Testis (tissue), 3 donors: ENCODE data around the gene MET. TPM values are rescaled to one million over a fixed set of nuclear protein-coding genes. Genes with fewer than 3 reads are reported as not detected.

ENCODE experiments used
- DNase-seq: peaks from one replicate; pipeline ENCODE4 v3.0.0-alpha.2; 2019
- H3K27ac ChIP-seq, 2 donors: fragments of 200-600 bp; sonication (generic); one replicate each; pipeline ENCODE4 v1.5.1; 2019
- H3K27me3 ChIP-seq: fragments of 200-600 bp; sonication (generic); one replicate; pipeline ENCODE4 v1.5.1; 2019
- H3K36me3 ChIP-seq: fragments of 200-600 bp; sonication (generic); one replicate; pipeline ENCODE4 v1.5.1; 2017; ENCODE audit warnings: low read depth; ENCODE audit errors: missing control alignments
- H3K4me1 ChIP-seq: fragments of 200-600 bp; sonication (generic); one replicate; pipeline ENCODE4 v1.5.1; 2019
- H3K4me3 ChIP-seq, 2 donors: fragments of 200-600 bp; sonication (generic); one replicate each; pipeline ENCODE4 v1.5.1; 2017 to 2019
- H3K9me3 ChIP-seq: fragments of 200-600 bp; sonication (generic); one replicate; pipeline ENCODE4 v1.5.1; 2017
- POLR2A ChIP-seq: fragments of 450-650 bp; IDR thresholded peaks from one replicate; pipeline ENCODE4 v1.6.1; 2017; ENCODE audit warnings: antibody characterized with exemption, mild to moderate bottlenecking, moderate library complexity
- WGBS, 2 donors: methylation state at CpG; one replicate each; pipeline ENCODE4 v1.1.5; 2018; 5-methylcytosine and 5-hydroxymethylcytosine counted together
- intact Hi-C: fragments of 100-400 bp; cut with DNase I; formaldehyde crosslinking; loops from one replicate; pipeline ENCODE4 v1.15.1; 2023; ENCODE audit warnings: low total_unique reads
- polyA plus RNA-seq: library from polyadenylated mRNA; stranded (reverse); fragments of 350-450 nt; fragmentation: Illumina TruSeq; extraction: RNeasy Lipid Tissue Mini Kit (QIAGEN cat#74804); gene quantifications from one replicate; pipeline ENCODE4 v1.2.3, GENCODE V29; 2014; ENCODE audit warnings: low read depth, low replicate concordance; ENCODE audit not compliant: insufficient read depth
- total RNA-seq, 2 donors: library from RNA; depleted of rRNA; stranded (reverse); fragments of >200 nt; gene quantifications; one replicate each; pipeline ENCODE4 v1.2.3, GENCODE V29; 2016
- TF ChIP-seq, protein P1 (sequence below), 3 experiments: fragments of 450-650 bp in 2 of 3; fragments of 200-600 bp in 1 of 3; sonication (generic) in 1 of 3; IDR thresholded peaks; one replicate each; pipeline ENCODE4 v1.5.1; 2016 to 2019; ENCODE audit warnings: antibody characterized with exemption in 3 of 3, mild to moderate bottlenecking in 2 of 3, moderate library complexity in 1 of 3

MET gene
- total and polyA plus RNA-seq, 3 donors from 2014 or later: 2.0 to 3.9 (median 3.2) TPM

DNA sequence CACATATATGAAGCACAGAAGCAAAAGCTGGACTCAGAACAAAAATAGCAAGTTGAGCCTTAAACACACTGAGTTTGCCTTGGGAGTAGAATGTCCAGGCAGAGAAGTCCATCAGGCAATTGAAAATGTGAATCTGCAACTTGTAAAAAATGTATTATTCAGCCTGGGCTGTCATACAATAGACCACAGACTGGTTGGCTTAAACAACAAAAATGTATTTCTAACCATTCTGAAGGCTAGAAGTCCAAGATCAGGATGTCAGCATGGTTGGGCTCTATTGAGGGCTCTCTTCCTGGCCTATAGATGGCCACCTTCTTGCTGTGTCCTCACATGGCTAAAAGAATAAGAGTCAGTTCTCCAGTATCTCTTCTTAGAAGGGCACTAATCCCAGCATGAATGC lies 113.8 kb downstream of the MET start:
- intact Hi-C loops: no loop called here
- H3K9me3 ChIP-seq: no peaks in the 10 kb centered on the region
- no peak for DNase-seq
- H3K27ac ChIP-seq: no peak overlapping the region
- no peaks in the 10 kb centered on the region for H3K4me1 ChIP-seq
- TF ChIP-seq POLR2A: no peak
- TF ChIP-seq, protein P1, sequence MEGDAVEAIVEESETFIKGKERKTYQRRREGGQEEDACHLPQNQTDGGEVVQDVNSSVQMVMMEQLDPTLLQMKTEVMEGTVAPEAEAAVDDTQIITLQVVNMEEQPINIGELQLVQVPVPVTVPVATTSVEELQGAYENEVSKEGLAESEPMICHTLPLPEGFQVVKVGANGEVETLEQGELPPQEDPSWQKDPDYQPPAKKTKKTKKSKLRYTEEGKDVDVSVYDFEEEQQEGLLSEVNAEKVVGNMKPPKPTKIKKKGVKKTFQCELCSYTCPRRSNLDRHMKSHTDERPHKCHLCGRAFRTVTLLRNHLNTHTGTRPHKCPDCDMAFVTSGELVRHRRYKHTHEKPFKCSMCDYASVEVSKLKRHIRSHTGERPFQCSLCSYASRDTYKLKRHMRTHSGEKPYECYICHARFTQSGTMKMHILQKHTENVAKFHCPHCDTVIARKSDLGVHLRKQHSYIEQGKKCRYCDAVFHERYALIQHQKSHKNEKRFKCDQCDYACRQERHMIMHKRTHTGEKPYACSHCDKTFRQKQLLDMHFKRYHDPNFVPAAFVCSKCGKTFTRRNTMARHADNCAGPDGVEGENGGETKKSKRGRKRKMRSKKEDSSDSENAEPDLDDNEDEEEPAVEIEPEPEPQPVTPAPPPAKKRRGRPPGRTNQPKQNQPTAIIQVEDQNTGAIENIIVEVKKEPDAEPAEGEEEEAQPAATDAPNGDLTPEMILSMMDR (IDR thresholded peaks at IDR 0.05): no peak
- H3K27me3 ChIP-seq: no peaks in the 10 kb centered on the region
- H3K4me3 ChIP-seq: no peak overlapping the region
- H3K36me3 ChIP-seq: no peaks in the 10 kb centered on the region

DNA sequence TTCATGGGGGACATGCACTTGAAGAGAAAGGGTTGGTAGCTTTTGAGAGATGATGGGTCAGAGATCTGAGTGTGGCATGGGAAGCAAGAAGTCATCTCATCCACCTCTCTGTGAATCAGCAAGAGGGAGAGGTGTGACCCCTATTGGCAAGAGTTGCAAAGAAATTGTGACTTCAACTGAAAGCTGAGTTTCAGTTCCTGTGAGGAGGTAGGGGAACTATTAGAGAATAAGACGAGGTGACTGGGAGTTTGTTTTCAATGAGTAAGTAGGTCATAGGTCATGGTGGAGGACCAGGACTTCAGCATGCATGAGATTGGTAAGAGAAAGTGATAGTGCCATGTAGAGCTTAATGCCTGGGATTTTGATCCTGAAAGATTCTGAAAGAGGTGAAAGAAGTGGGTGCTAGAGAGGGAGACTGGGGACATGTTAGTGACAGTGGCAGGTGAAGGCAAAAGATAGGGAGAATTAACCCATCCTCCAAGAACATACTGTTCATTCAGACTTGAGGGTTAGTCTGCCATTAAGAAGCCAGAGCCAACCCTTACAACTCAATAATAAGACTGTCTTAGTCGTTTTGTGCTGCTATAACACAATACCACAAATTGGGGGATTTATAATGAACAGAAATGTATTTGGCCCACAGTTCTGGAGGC lies 114.9 kb downstream of the MET start:
- no peaks in the 10 kb centered on the region for H3K4me1 ChIP-seq
- no peaks in the 10 kb centered on the region for H3K9me3 ChIP-seq
- no peak overlapping the region for H3K4me3 ChIP-seq
- 54 to 74% methylated on average over 2 of the region's 2 CpGs for WGBS, 2 donors
- no peak overlapping the region for H3K27ac ChIP-seq
- no peak for TF ChIP-seq POLR2A
- TF ChIP-seq, protein P1 (IDR thresholded peaks at IDR 0.05): no peak
- no peaks in the 10 kb centered on the region for H3K27me3 ChIP-seq
- intact Hi-C loops: no loop called here
- no peaks in the 10 kb centered on the region for H3K36me3 ChIP-seq
- DNase-seq: no peak

DNA sequence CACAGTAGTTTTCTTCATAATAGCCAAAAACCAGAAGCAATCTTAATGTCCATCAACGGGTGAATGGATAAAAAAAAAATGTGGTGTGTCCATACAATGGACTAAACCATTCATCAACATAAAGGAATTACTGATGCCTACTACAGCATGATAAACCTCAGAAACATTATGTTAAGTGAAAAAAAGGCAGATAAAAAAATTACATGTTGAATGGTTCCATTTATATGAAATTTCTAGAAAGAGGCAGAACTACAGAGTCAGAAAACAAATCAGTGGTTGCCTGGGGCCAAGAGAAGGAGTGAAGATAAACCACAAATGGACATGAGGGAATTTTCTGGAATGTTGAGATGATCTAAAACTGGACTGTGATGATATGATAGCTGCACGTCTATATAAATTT lies 115.9 kb downstream of the MET start:
- no peaks in the 10 kb centered on the region for H3K36me3 ChIP-seq
- intact Hi-C loops: no loop called here
- H3K27ac ChIP-seq: no peak overlapping the region
- DNase-seq: no peak
- H3K9me3 ChIP-seq: no peaks in the 10 kb centered on the region
- no peak overlapping the region for H3K4me3 ChIP-seq
- TF ChIP-seq, protein P1 (IDR thresholded peaks at IDR 0.05): no peak
- no peak for TF ChIP-seq POLR2A
- H3K4me1 ChIP-seq: no peaks in the 10 kb centered on the region
- no peaks in the 10 kb centered on the region for H3K27me3 ChIP-seq
- 76 to 84% methylated on average over 2 of the region's 2 CpGs for WGBS, 2 donors

DNA sequence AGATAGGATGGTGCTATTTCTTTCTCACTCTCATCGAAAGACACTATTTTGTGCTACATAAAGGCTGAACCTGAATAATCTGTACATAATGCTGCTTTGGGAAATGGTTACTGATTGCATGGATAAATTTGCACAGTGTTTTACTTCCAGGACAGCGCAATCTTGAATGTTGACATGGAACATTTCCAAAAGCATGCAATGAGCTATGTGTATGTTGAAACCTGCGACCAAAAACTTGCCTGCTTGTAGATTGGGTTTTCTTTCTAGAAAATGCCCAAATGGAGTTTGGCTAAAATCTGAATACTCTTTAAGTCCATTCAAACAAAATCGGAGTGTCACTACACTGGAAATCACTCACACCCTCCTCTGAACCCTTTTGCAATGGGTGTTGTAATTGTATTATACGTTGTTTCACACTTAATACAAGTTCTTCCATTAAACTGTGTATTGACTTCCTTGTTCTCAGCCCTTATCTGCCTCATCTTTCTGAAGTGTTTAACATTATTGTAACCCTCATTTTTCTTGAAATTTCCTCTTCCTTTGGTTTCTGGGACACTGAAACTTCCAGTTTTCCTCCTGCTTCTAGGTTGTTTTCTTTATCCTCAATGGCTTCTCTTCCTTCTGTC lies 116.7 kb downstream of the MET start:
- 90 to 95% methylated on average over 5 of the region's 5 CpGs for WGBS, 2 donors
- Histone ChIP-seq H3K36me3 (no peaks in the 10 kb centered on the region), H3K9me3 (no peaks in the 10 kb centered on the region), H3K4me1 (no peaks in the 10 kb centered on the region), H3K27ac (no peak overlapping the region), H3K4me3 (no peak overlapping the region), H3K27me3 (no peaks in the 10 kb centered on the region)
- DNase-seq: no peak
- no peak for TF ChIP-seq POLR2A
- TF ChIP-seq, protein P1 (IDR thresholded peaks at IDR 0.05): no peak
- intact Hi-C loops: no loop called here

DNA sequence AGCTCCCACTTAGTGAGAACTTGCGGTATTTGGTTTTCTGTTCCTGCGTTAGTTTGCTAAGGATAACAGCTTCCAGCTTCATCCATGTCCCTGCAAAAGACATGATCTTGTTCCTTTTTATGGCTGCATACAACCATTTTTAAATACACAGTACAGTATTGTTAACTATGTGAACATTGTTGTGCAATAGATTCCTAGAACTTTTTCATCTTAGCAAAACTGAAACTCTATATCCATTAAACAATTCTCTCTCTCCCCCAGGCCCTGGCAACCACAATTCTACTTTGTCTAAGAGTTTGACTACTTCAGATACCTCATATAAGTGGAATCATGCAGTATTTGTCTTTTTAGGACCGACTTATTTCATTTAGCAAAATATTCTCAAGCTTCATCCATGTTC lies 118.0 kb downstream of the MET start:
- H3K27ac ChIP-seq: no peak overlapping the region
- H3K4me3 ChIP-seq: no peak overlapping the region
- H3K4me1 ChIP-seq: no peaks in the 10 kb centered on the region
- TF ChIP-seq, protein P1 (IDR thresholded peaks at IDR 0.05): no peak
- H3K36me3 ChIP-seq: no peaks in the 10 kb centered on the region
- WGBS, 2 donors: 95 to 99% methylated on average over 3 of the region's 3 CpGs
- intact Hi-C loops: loop anchor here (5.0 kb wide), 1 partner anchor 133 kb away; no protein-coding TSS in a partner anchor
- no peak for DNase-seq
- H3K9me3 ChIP-seq: no peaks in the 10 kb centered on the region
- H3K27me3 ChIP-seq: no peaks in the 10 kb centered on the region
